T-helper 2 cell treated with Interferon-gamma antibody and Interleukin-4, amounts not matched to agents 5 μg/mL and 100 μg/mL, for 36 hours (primary cell): ENCODE measurements around the gene OPA1.

ENCODE experiments used
- DNase-seq: peaks from one replicate; pipeline ENCODE4 v3.0.0; 2021; ENCODE audit warnings: low spot score
- H3K27ac Mint-ChIP-seq: one replicate; pipeline ENCODE4 v1.8.0; 2021; ENCODE audit warnings: mild to moderate bottlenecking, mixed read lengths
- H3K27me3 Mint-ChIP-seq: one replicate; pipeline ENCODE4 v1.8.0; 2021; ENCODE audit warnings: low read depth, mixed read lengths
- H3K36me3 Mint-ChIP-seq: one replicate; pipeline ENCODE4 v1.8.0; 2021; ENCODE audit warnings: low read depth, mixed read lengths
- H3K4me1 Mint-ChIP-seq: one replicate; pipeline ENCODE4 v1.8.0; 2021; ENCODE audit warnings: low read depth, mixed read lengths
- H3K4me3 Mint-ChIP-seq: one replicate; pipeline ENCODE4 v1.8.0; 2022; ENCODE audit warnings: mild to moderate bottlenecking, moderate library complexity, mixed read lengths
- H3K9me3 Mint-ChIP-seq: one replicate; pipeline ENCODE4 v1.8.0; 2021; ENCODE audit warnings: mixed read lengths

OPA1 gene, protein sequence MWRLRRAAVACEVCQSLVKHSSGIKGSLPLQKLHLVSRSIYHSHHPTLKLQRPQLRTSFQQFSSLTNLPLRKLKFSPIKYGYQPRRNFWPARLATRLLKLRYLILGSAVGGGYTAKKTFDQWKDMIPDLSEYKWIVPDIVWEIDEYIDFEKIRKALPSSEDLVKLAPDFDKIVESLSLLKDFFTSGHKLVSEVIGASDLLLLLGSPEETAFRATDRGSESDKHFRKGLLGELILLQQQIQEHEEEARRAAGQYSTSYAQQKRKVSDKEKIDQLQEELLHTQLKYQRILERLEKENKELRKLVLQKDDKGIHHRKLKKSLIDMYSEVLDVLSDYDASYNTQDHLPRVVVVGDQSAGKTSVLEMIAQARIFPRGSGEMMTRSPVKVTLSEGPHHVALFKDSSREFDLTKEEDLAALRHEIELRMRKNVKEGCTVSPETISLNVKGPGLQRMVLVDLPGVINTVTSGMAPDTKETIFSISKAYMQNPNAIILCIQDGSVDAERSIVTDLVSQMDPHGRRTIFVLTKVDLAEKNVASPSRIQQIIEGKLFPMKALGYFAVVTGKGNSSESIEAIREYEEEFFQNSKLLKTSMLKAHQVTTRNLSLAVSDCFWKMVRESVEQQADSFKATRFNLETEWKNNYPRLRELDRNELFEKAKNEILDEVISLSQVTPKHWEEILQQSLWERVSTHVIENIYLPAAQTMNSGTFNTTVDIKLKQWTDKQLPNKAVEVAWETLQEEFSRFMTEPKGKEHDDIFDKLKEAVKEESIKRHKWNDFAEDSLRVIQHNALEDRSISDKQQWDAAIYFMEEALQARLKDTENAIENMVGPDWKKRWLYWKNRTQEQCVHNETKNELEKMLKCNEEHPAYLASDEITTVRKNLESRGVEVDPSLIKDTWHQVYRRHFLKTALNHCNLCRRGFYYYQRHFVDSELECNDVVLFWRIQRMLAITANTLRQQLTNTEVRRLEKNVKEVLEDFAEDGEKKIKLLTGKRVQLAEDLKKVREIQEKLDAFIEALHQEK

DNA sequence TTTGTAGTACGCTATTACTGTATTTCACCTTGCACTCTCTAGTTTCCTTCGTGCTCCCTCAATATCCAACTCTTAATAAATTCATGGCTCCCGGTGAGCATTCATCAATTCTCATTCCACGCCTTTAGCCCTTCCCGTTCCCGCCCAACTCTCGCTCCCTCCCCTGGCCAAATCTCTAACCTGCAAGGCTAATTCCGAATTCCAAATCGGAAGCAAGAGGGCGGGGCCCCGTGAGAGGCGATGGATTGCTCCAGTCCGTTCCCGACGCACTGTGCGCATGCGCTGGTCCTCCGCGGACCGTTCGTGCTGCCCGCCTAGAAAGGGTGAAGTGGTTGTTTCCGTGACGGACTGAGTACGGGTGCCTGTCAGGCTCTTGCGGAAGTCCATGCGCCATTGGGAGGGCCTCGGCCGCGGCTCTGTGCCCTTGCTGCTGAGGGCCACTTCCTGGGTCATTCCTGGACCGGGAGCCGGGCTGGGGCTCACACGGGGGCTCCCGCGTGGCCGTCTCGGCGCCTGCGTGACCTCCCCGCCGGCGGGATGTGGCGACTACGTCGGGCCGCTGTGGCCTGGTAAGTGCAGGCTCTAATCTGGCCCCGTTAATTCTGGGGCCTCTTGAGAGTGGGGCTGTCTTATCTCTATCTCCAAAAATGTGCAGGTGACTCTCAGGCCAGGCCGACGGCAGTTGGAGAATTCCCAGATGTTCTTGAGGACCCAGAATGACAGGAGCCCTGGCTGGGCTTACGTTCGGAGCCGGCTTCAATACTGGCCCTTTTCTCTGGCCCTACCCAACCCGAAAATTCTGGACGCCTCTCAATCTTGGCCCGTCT lies at the start of gene OPA1:
Gene OPA1 (plus strand): TSS at position 368 of the 827 bp plus-strand sequence. CDS start 170 bp downstream, at position 538.
- Mint-ChIP-seq H3K27me3 (no peaks in the 10 kb centered on the region), H3K9me3 (no peaks in the 10 kb centered on the region), H3K36me3 (peaks cover 19% of the 10 kb centered on the region), H3K4me3 (peak within 1 kb of the TSS; percentile 93), H3K4me1 (peaks cover 36% of the 10 kb centered on the region), H3K27ac (peak within 1 kb of the TSS; percentile 99)
- peak; percentile 95 for DNase-seq

DNA sequence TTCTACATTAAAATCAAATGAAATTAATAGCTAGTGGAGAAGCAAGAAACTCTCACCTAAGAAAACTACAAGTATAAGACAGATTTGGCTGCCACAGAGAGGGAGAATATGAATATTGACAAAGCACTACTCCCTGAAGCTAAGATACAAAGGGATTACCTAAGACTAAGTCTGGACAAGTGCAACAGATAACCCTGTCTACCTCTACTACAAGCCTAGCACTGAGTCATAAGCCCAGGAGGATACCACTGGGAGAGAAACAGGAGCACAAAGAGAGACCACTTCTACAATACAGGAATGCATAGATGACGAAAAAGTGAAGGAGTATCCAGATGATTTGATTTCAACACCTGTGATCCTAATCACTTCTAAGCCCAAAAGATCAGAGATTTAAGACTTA lies 48.7 kb upstream of the OPA1 start:
- H3K9me3 Mint-ChIP-seq = peaks cover 14% of the 10 kb centered on the region
- H3K27ac Mint-ChIP-seq = no peak overlapping the region
- no peaks in the 10 kb centered on the region for H3K27me3 Mint-ChIP-seq
- no peaks in the 10 kb centered on the region for H3K4me1 Mint-ChIP-seq
- DNase-seq = no peak
- no peaks in the 10 kb centered on the region for H3K36me3 Mint-ChIP-seq
- no peak overlapping the region for H3K4me3 Mint-ChIP-seq

DNA sequence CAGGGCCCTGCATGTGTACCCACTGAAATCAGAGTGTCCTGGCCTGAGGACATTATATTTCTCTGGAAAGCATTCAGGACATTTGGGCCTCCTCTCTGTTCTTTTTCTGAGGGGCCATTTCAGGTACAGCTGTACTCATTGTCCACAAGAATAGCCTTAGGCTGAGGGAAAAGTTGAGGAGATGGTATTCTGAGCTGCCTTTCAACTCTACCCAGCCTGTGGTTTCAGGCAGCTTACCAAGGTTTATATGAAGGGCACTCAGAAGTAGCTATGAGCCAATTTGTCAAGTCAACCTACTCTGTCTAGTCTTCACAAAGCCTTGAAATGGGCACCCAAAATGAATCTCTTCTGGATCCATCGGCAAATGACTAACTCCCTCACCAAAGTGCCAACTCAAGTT lies 47.7 kb upstream of the OPA1 start:
- H3K4me3 Mint-ChIP-seq = no peak overlapping the region
- no peak overlapping the region for H3K27ac Mint-ChIP-seq
- no peaks in the 10 kb centered on the region for H3K4me1 Mint-ChIP-seq
- H3K27me3 Mint-ChIP-seq = no peaks in the 10 kb centered on the region
- H3K9me3 Mint-ChIP-seq = peaks cover 14% of the 10 kb centered on the region
- no peaks in the 10 kb centered on the region for H3K36me3 Mint-ChIP-seq
- DNase-seq = no peak

DNA sequence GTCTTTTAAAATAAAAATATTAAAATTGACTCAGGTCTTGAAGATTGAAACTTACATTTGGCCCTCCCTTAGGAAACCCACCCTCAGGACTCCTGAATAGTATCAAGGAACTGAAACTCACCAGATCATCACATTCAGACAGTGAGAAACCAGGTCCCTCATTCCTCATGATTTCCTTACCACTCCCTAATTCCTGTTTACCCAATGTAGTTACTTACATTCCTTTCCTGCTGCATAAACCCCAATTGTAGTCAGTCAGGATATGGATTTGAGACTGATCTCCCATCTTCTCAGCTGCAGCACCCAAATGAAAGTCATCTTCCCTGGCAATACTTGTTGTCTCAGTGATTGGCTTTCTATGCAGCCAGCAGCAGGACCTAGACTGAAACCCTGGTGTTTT lies 46.9 kb upstream of the OPA1 start:
- Mint-ChIP-seq H3K4me1 (no peaks in the 10 kb centered on the region), H3K4me3 (no peak overlapping the region), H3K27me3 (no peaks in the 10 kb centered on the region), H3K9me3 (peaks cover 14% of the 10 kb centered on the region), H3K27ac (no peak overlapping the region), H3K36me3 (no peaks in the 10 kb centered on the region)
- DNase-seq = no peak

DNA sequence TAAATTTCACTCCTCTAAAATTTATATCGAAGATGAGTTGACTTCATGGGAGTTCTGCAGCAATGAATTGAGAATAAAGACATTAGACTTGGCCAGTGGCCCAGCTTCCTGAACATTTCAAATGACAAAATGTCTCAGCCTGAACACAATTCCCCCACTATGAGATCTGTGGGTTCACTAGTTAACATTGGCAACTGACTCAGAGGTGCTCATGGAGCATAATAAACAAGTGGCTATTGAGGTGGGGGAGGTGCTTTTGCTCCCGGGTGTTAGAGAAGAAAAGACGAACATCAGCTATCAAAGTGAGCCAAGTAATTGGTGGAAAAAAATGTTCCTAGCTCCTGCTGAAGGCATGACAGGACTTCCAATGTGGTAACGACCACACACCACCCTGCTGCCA lies 44.6 kb upstream of the OPA1 start:
- H3K4me3 Mint-ChIP-seq = no peak overlapping the region
- no peaks in the 10 kb centered on the region for H3K27me3 Mint-ChIP-seq
- no peak for DNase-seq
- no peak overlapping the region for H3K27ac Mint-ChIP-seq
- H3K36me3 Mint-ChIP-seq = no peaks in the 10 kb centered on the region
- H3K4me1 Mint-ChIP-seq = no peaks in the 10 kb centered on the region
- H3K9me3 Mint-ChIP-seq = peaks cover 14% of the 10 kb centered on the region

DNA sequence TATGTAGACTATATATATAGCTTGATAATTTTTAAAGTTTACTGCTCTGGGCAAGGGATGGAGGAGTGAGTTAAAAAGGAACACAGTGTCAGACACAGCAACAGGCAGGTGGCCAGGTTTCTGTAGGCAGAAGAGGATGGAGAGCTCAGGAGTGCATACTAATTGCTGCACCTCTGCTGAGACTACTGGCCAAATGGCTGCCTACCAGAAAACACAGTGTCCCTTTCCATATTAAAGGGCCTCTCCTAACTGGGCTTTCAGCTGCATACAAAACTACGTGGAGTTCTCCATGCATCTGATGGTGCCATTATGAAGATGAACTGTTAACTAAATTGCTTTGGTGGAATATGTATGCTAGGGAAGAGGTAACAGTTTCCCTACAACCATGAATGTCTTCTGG lies 40.1 kb upstream of the OPA1 start:
- no peak for DNase-seq
- Mint-ChIP-seq H3K27ac (no peak overlapping the region), H3K27me3 (no peaks in the 10 kb centered on the region), H3K9me3 (no peaks in the 10 kb centered on the region), H3K36me3 (no peaks in the 10 kb centered on the region), H3K4me1 (no peaks in the 10 kb centered on the region), H3K4me3 (no peak overlapping the region)

DNA sequence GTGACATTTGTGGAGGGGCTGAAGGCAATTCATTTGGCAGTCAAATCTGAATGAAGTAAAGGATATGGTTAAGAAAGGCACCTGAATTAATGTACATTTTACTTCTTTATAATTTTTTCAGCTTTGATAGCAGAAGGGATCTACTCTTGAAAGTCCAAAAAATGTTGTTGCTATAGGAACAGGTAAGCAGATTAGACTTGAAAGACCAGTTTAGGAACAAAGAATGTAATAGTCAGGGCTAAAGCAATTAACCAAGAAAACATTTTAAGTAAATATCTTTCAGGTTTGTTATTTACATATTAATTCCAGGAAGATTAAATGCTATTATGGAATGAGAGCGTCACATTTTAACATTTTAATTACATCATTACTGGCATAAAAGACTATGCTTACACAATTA lies 39.4 kb upstream of the OPA1 start:
- Mint-ChIP-seq H3K36me3 (no peaks in the 10 kb centered on the region), H3K27ac (no peak overlapping the region), H3K9me3 (no peaks in the 10 kb centered on the region), H3K4me3 (no peak overlapping the region), H3K27me3 (no peaks in the 10 kb centered on the region), H3K4me1 (no peaks in the 10 kb centered on the region)
- no peak for DNase-seq

DNA sequence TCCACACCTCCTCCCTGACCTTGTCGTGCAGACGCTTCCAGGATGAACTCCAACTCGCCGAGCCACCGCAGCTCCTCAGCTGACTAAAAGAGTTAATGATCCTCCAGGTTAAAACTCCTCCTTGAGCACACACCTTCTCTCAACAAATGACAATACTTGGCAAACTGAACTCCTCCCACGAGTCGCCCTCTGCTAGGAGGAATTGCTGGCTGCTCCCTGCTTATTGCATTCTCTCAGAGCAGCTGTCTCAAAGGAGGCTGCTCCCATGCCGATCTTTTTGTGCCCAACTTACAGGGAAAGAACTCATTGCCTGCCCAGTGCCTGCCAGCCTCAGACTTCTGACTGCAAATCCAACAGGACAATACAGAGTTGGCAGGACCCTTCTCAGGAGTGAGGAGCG lies 38.2 kb upstream of the OPA1 start, which contains the start of gene ATP13A4:
Gene ATP13A4 (minus strand): TSS at position 85 of the 400 bp plus-strand sequence. CDS start 96 bp downstream, outside the sequence.
- H3K27me3 Mint-ChIP-seq = no peaks in the 10 kb centered on the region
- no peak for DNase-seq
- no peak within 1 kb of the TSS for H3K4me3 Mint-ChIP-seq
- no peak within 1 kb of the TSS for H3K27ac Mint-ChIP-seq
- no peaks in the 10 kb centered on the region for H3K36me3 Mint-ChIP-seq
- no peaks in the 10 kb centered on the region for H3K4me1 Mint-ChIP-seq
- no peaks in the 10 kb centered on the region for H3K9me3 Mint-ChIP-seq

DNA sequence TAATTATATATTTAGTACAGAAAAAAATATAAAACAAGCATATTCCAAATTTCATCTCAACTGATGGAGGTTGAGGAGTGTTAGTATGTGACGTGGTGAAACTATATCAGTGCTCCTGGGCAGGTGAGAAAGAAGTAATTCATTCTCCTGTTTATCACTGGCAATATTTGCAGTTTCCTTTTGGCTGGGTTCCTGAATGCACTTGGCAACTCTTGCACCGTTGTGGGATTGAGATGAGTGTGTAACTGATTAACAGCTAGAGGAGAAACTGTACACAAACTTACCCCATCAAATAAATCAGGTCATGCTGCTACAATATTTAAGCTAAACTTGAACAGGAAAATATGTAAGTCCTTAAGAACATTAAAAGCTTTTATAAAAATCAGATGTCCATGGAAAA lies 36.2 kb upstream of the OPA1 start:
- no peak for DNase-seq
- H3K27me3 Mint-ChIP-seq = no peaks in the 10 kb centered on the region
- no peaks in the 10 kb centered on the region for H3K4me1 Mint-ChIP-seq
- no peak overlapping the region for H3K4me3 Mint-ChIP-seq
- H3K36me3 Mint-ChIP-seq = no peaks in the 10 kb centered on the region
- H3K9me3 Mint-ChIP-seq = no peaks in the 10 kb centered on the region
- H3K27ac Mint-ChIP-seq = no peak overlapping the region

DNA sequence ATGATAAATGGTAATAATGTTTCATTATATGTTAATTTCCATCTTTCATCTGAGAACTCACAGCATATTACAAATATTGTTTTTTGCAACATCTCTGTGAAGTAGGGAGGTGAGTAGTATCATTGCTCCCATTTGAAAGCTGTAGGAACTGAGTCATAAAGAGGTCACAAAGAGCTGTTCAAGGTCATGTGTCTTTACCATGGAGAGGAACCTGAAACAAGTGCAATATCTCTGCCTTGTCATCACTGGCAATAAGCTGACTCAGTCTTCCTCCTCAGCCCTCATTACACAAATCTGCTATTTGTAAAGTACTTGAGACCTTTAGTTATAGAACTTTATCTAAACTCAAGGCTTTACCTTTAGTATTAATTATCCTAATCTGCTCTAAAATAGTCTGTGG lies 33.9 kb upstream of the OPA1 start:
- no peaks in the 10 kb centered on the region for H3K36me3 Mint-ChIP-seq
- no peaks in the 10 kb centered on the region for H3K4me1 Mint-ChIP-seq
- no peak for DNase-seq
- H3K27me3 Mint-ChIP-seq = no peaks in the 10 kb centered on the region
- no peaks in the 10 kb centered on the region for H3K9me3 Mint-ChIP-seq
- H3K27ac Mint-ChIP-seq = no peak overlapping the region
- H3K4me3 Mint-ChIP-seq = no peak overlapping the region

DNA sequence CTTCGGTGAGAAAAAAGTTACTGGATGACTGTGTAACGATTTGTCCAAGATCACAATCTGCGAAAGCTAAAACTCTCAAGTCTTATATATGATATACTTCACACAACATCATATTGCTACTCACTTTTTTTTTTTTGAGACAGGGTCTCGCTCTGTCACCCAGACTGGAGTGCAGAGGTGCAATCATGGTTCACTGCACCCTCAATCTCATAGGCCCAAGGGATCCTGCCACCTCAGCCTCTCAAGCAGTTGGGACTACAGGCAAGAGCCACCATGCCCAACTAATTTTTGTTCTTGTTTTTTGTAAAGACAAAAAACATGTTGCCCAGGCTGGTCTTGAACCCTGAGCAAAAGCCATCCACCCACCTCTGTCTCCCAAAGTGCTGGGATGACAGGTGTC lies 32.9 kb upstream of the OPA1 start:
- Mint-ChIP-seq H3K27ac (no peak overlapping the region), H3K4me1 (no peaks in the 10 kb centered on the region), H3K36me3 (no peaks in the 10 kb centered on the region), H3K9me3 (no peaks in the 10 kb centered on the region), H3K4me3 (no peak overlapping the region), H3K27me3 (no peaks in the 10 kb centered on the region)
- DNase-seq = no peak

DNA sequence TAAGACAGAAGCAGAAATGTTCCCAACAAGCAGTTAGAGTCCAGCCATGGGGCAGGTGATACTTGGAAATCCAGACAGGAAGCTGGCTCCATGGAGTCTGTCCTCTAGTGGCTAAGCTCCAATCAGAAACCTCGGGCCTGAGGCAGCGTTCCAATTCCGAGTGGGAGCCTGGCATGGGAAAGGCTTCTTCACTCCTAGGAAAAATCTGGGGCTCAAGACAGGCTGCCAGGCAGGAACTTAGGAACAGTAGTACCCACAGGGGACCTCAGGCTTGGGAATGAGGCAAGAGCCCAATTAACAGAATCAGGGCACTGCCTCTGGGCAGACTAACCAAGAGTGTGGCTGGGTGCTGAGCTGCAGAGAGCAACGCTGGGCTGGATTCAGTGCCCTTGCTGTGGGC lies 32.1 kb upstream of the OPA1 start:
- DNase-seq = no peak
- H3K27ac Mint-ChIP-seq = no peak overlapping the region
- H3K4me1 Mint-ChIP-seq = no peaks in the 10 kb centered on the region
- no peaks in the 10 kb centered on the region for H3K36me3 Mint-ChIP-seq
- H3K27me3 Mint-ChIP-seq = no peaks in the 10 kb centered on the region
- no peaks in the 10 kb centered on the region for H3K9me3 Mint-ChIP-seq
- no peak overlapping the region for H3K4me3 Mint-ChIP-seq

DNA sequence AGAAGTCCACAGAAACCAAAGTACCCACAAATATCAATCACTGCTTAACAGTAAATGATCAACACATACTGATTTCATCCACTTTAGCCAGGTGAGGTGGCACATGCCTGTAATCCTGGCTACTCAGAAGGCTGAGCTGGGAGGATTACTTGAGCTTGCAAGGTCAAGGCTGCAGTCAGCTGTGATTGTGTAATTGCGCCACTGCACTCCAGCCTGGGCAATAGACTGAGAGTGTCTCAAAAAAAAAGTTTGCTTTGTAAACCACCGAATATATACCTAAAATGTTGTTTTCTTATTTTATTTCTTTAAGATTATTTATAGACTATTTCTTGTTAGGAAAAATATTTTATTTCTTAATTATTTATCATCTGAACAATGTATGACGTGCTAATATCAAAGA lies 29.6 kb upstream of the OPA1 start:
- Mint-ChIP-seq H3K36me3 (no peaks in the 10 kb centered on the region), H3K4me3 (no peak overlapping the region), H3K27ac (no peak overlapping the region), H3K4me1 (no peaks in the 10 kb centered on the region), H3K9me3 (no peaks in the 10 kb centered on the region), H3K27me3 (no peaks in the 10 kb centered on the region)
- DNase-seq = no peak
